Neural cell (in vitro differentiated cells): ENCODE data around the gene SDHAF2. TPM values are rescaled to one million over a fixed set of nuclear protein-coding genes. Genes with fewer than 3 reads are reported as not detected.

Experiments used
- H2AFZ ChIP-seq: fragments of 200-600, 300-800 bp; sonication (generic), shearing (Covaris generic); 2 replicates; pipeline ENCODE4 v1.6.0; 2014; ENCODE audit warnings: low read depth, mild to moderate bottlenecking, antibody characterized with exemption, low read length, moderate library complexity
- H3F3A ChIP-seq: fragments of 200-600 bp; shearing (Covaris generic); 2 replicates; pipeline ENCODE4 v1.6.1; 2016; ENCODE audit warnings: mild to moderate bottlenecking, moderate library complexity, mixed read lengths, antibody characterized with exemption, low read length; ENCODE audit not compliant: insufficient read depth, poor library complexity, severe bottlenecking
- H3K27ac ChIP-seq: fragments of 200-600, 300-800 bp; sonication (generic), shearing (Covaris generic); 2 replicates; pipeline ENCODE4 v1.5.1; 2014; ENCODE audit warnings: mild to moderate bottlenecking, low read length, moderate library complexity
- H3K27me3 ChIP-seq: fragments of 300-800, 200-600 bp; sonication (generic), shearing (Covaris generic); 2 replicates; pipeline ENCODE4 v1.6.0; 2014; ENCODE audit warnings: mild to moderate bottlenecking, low read depth, low read length, moderate library complexity; ENCODE audit not compliant: insufficient read depth
- H3K36me3 ChIP-seq: fragments of 300-800, 200-600 bp; sonication (generic), shearing (Covaris generic); 2 replicates; pipeline ENCODE4 v1.5.1; 2014; ENCODE audit warnings: mild to moderate bottlenecking, antibody characterized with exemption, low read length, moderate library complexity; ENCODE audit not compliant: insufficient read depth
- H3K4me2 ChIP-seq: fragments of 300-800, 200-600 bp; sonication (generic), shearing (Covaris generic); 2 replicates; pipeline ENCODE4 v1.6.0; 2014; ENCODE audit warnings: mild to moderate bottlenecking, low read length
- H3K4me3 ChIP-seq: fragments of 300-800, 200-600 bp; sonication (generic), shearing (Covaris generic); 2 replicates; pipeline ENCODE4 v1.5.1; 2014; ENCODE audit warnings: mild to moderate bottlenecking, low read length, moderate library complexity
- H3K79me2 ChIP-seq: fragments of 200-600 bp; shearing (Covaris generic); replicated peaks from 2 replicates; pipeline ENCODE4 v1.6.0; 2014; ENCODE audit warnings: mild to moderate bottlenecking, low read length, moderate library complexity; ENCODE audit not compliant: insufficient read depth
- H3K9ac ChIP-seq: fragments of 300-800, 200-600 bp; sonication (generic), shearing (Covaris generic); 2 replicates; pipeline ENCODE4 v1.6.1; 2016; ENCODE audit warnings: mild to moderate bottlenecking, low read length, mixed read lengths
- H3K9me2 ChIP-seq: fragments of 200-600 bp; shearing (Covaris generic); 2 replicates; pipeline ENCODE4 v1.6.1; 2016; ENCODE audit warnings: mild to moderate bottlenecking, low read length, mixed read lengths; ENCODE audit not compliant: insufficient read depth
- H3K9me3 ChIP-seq: fragments of 200-600, 300-800 bp; sonication (generic), shearing (Covaris generic); 2 replicates; pipeline ENCODE4 v1.6.1; 2016; ENCODE audit warnings: mild to moderate bottlenecking, mixed run types, low read length, moderate library complexity, mixed read lengths
- H4K20me1 ChIP-seq: fragments of 200-600 bp; shearing (Covaris generic); 2 replicates; pipeline ENCODE4 v1.6.1; 2016; ENCODE audit warnings: mild to moderate bottlenecking, mixed run types; ENCODE audit not compliant: insufficient read depth
- EP300 ChIP-seq: fragments of 450-650 bp; conservative IDR thresholded peaks from 2 replicates; pipeline ENCODE4 v1.6.1; 2014; ENCODE audit warnings: antibody characterized with exemption, mild to moderate bottlenecking, moderate library complexity; ENCODE audit not compliant: poor library complexity, severe bottlenecking
- EZH2 ChIP-seq: fragments of 200-600, 300-800 bp; shearing (Covaris generic), sonication (generic); IDR thresholded peaks from 2 replicates; pipeline ENCODE4 v1.6.1; 2014; ENCODE audit warnings: antibody characterized with exemption, low read length, borderline replicate concordance, mild to moderate bottlenecking; ENCODE audit not compliant: insufficient read depth, poor library complexity, severe bottlenecking
- MXI1 ChIP-seq: fragments of 450-650 bp; conservative IDR thresholded peaks from 2 replicates; pipeline ENCODE4 v1.6.1; 2014; ENCODE audit warnings: antibody characterized with exemption, mild to moderate bottlenecking; ENCODE audit not compliant: poor library complexity, severe bottlenecking
- POLR2AphosphoS5 ChIP-seq: IDR thresholded peaks from 2 replicates; pipeline ENCODE4 v1.6.1; 2012
- RAD21 ChIP-seq: fragments of 450-650 bp; conservative IDR thresholded peaks from 2 replicates; pipeline ENCODE4 v1.6.1; 2014; ENCODE audit warnings: antibody characterized with exemption, mild to moderate bottlenecking, moderate library complexity
- SMC3 ChIP-seq: fragments of 450-650 bp; conservative IDR thresholded peaks from 2 replicates; pipeline ENCODE4 v1.6.1; 2014; ENCODE audit warnings: antibody characterized with exemption, mild to moderate bottlenecking, moderate library complexity; ENCODE audit not compliant: poor library complexity
- TAF1 ChIP-seq: IDR thresholded peaks from 2 replicates; pipeline ENCODE4 v1.6.1; 2012; ENCODE audit warnings: low read depth
- polyA plus RNA-seq: library from polyadenylated mRNA; depleted of rRNA; stranded (reverse); fragments of >200 nt; gene quantifications from 2 replicates; pipeline ENCODE4 v1.2.3, GENCODE V29; 2014
- TF ChIP-seq, protein P1 (sequence below): IDR thresholded peaks from 2 replicates; pipeline ENCODE4 v1.6.1; 2012; ENCODE audit warnings: borderline replicate concordance
- TF ChIP-seq, protein P2 (sequence below): fragments of 450-650 bp; IDR thresholded peaks from 2 replicates; pipeline ENCODE4 v1.5.1; 2014; ENCODE audit warnings: antibody characterized with exemption, mild to moderate bottlenecking, moderate library complexity; ENCODE audit not compliant: poor library complexity, severe bottlenecking

Gene SDHAF2
- polyA plus RNA-seq, 1 donor from 2014 or later, result 54.5 TPM

- Histone ChIP-seq H3K9me3 (no peaks in the 10 kb centered on the region), H4K20me1 (no peaks in the 10 kb centered on the region), H3K27ac (no peak overlapping the region)
These were observed 24.6 kb downstream of the SDHAF2 start for GRCh38 chr11:61454520-61454919.

GRCh38 chr11:61460474-61460881 lies 30.6 kb downstream of the SDHAF2 start:
- Histone ChIP-seq H3K9me2 (no peaks in the 10 kb centered on the region), H2AFZ (no peak overlapping the region), H3K27ac (no peak overlapping the region), H3K36me3 (no peaks in the 10 kb centered on the region), H3K9ac (no peak overlapping the region), H4K20me1 (no peaks in the 10 kb centered on the region), H3K4me3 (no peak overlapping the region), H3K9me3 (no peaks in the 10 kb centered on the region), H3K4me2 (no peak overlapping the region), H3F3A (no peaks in the 10 kb centered on the region), H3K79me2 (no peaks in the 10 kb centered on the region), H3K27me3 (no peaks in the 10 kb centered on the region)
- TF ChIP-seq TAF1, result no peak
- TF ChIP-seq, protein P1, sequence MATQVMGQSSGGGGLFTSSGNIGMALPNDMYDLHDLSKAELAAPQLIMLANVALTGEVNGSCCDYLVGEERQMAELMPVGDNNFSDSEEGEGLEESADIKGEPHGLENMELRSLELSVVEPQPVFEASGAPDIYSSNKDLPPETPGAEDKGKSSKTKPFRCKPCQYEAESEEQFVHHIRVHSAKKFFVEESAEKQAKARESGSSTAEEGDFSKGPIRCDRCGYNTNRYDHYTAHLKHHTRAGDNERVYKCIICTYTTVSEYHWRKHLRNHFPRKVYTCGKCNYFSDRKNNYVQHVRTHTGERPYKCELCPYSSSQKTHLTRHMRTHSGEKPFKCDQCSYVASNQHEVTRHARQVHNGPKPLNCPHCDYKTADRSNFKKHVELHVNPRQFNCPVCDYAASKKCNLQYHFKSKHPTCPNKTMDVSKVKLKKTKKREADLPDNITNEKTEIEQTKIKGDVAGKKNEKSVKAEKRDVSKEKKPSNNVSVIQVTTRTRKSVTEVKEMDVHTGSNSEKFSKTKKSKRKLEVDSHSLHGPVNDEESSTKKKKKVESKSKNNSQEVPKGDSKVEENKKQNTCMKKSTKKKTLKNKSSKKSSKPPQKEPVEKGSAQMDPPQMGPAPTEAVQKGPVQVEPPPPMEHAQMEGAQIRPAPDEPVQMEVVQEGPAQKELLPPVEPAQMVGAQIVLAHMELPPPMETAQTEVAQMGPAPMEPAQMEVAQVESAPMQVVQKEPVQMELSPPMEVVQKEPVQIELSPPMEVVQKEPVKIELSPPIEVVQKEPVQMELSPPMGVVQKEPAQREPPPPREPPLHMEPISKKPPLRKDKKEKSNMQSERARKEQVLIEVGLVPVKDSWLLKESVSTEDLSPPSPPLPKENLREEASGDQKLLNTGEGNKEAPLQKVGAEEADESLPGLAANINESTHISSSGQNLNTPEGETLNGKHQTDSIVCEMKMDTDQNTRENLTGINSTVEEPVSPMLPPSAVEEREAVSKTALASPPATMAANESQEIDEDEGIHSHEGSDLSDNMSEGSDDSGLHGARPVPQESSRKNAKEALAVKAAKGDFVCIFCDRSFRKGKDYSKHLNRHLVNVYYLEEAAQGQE, result no peak
- TF ChIP-seq, protein P2, sequence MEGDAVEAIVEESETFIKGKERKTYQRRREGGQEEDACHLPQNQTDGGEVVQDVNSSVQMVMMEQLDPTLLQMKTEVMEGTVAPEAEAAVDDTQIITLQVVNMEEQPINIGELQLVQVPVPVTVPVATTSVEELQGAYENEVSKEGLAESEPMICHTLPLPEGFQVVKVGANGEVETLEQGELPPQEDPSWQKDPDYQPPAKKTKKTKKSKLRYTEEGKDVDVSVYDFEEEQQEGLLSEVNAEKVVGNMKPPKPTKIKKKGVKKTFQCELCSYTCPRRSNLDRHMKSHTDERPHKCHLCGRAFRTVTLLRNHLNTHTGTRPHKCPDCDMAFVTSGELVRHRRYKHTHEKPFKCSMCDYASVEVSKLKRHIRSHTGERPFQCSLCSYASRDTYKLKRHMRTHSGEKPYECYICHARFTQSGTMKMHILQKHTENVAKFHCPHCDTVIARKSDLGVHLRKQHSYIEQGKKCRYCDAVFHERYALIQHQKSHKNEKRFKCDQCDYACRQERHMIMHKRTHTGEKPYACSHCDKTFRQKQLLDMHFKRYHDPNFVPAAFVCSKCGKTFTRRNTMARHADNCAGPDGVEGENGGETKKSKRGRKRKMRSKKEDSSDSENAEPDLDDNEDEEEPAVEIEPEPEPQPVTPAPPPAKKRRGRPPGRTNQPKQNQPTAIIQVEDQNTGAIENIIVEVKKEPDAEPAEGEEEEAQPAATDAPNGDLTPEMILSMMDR, result no peak
- TF ChIP-seq EZH2, result no peak
- TF ChIP-seq RAD21, result no peak
- no peak for TF ChIP-seq MXI1
- TF ChIP-seq EP300, result no peak
- no peak for TF ChIP-seq POLR2AphosphoS5
- TF ChIP-seq SMC3, result no peak

More at GRCh38 chr11:61454520-61454919, 24.6 kb downstream of the SDHAF2 start:
- Histone ChIP-seq H3K9me2 (no peaks in the 10 kb centered on the region), H3K9ac (no peak overlapping the region), H3K4me3 (no peak overlapping the region), H3K27me3 (no peaks in the 10 kb centered on the region), H3F3A (no peaks in the 10 kb centered on the region), H3K36me3 (no peaks in the 10 kb centered on the region), H3K79me2 (no peaks in the 10 kb centered on the region), H3K4me2 (no peak overlapping the region), H2AFZ (no peak overlapping the region)
- TF ChIP-seq SMC3 (no peak), EP300 (no peak), EZH2 (no peak), POLR2AphosphoS5 (no peak), MXI1 (no peak), TAF1 (no peak), RAD21 (no peak)
- TF ChIP-seq, protein P2, result no peak
- TF ChIP-seq, protein P1, result no peak
